ENCODE data around the gene TAF6L.
"Not testable (repeated sequence)": the region's sequence is repeated elsewhere in the genome, so short reads cannot be mapped to it uniquely, and the experiment has no call there.

- TF ChIP-seq ZNF274 (IDR thresholded peaks at IDR 0.05; ENCODE audit: low read depth, low read length); YY1 (IDR thresholded peaks at IDR 0.05; ENCODE audit: insufficient read depth, insufficient read length): not testable (repeated sequence)
Measured at GRCh38 chr11:62828130-62828529, 56.9 kb downstream of the TAF6L start.
